GM18861 (cell line): ENCODE results near the gene PPP1R11.

Experiments
- ATAC-seq: cut with Tn5 transposase; IDR thresholded peaks from one replicate; pipeline ENCODE4 v1.9.1; 2021; ENCODE audit not compliant: unreplicated experiment

The PPP1R11 gene

GRCh38 chr6:30061858-30062458 lies 5.0 kb upstream of the PPP1R11 start:
- ATAC-seq = no peak

- ATAC-seq = no peak
Measured at GRCh38 chr6:30062471-30063178, 4.4 kb upstream of the PPP1R11 start.

- no peak for ATAC-seq
Measured at GRCh38 chr6:30063315-30063714, 3.7 kb upstream of the PPP1R11 start.

GRCh38 chr6:30066082-30066481 lies 916 bp upstream of the PPP1R11 start:
- ATAC-seq = no peak

- no peak for ATAC-seq
Measured at GRCh38 chr6:30067460-30068139, 602 bp downstream of the PPP1R11 start.

GRCh38 chr6:30071081-30071818 lies 4.3 kb downstream of the PPP1R11 start:
- no peak for ATAC-seq

GRCh38 chr6:30071858-30072257 lies 4.9 kb downstream of the PPP1R11 start:
- ATAC-seq = no peak

GRCh38 chr6:30073489-30074235 lies 6.7 kb downstream of the PPP1R11 start:
- ATAC-seq = no peak

GRCh38 chr6:30074331-30075093 lies 7.5 kb downstream of the PPP1R11 start:
- ATAC-seq = no peak

GRCh38 chr6:30075094-30075789 lies 8.2 kb downstream of the PPP1R11 start, which contains the start of gene RNF39:
TSS of gene RNF39 (minus strand) at chr6:30075769. CDS start at chr6:30075585, 184 bp downstream.
- ATAC-seq = no peak

- ATAC-seq = no peak
Measured at GRCh38 chr6:30075790-30076732, 9.1 kb downstream of the PPP1R11 start.

GRCh38 chr6:30077218-30077617 lies 10.2 kb downstream of the PPP1R11 start:
- no peak for ATAC-seq

GRCh38 chr6:30087876-30088275 lies 20.9 kb downstream of the PPP1R11 start:
- no peak for ATAC-seq

- no peak for ATAC-seq
Measured at GRCh38 chr6:30091577-30092381, 24.8 kb downstream of the PPP1R11 start.

GRCh38 chr6:30092852-30093543 lies 26.0 kb downstream of the PPP1R11 start:
- ATAC-seq = no peak

GRCh38 chr6:30093951-30094661 lies 27.1 kb downstream of the PPP1R11 start:
- no peak for ATAC-seq
